GM12891 (cell line): ENCODE data around the gene FGFR2.

Source experiments
- DNase-seq: peaks from one replicate; pipeline ENCODE4 v3.0.0; 2011; ENCODE audit warnings: low spot score; ENCODE audit not compliant: insufficient read length
- FAIRE-seq: peaks from 2 replicates; lab custom pipeline; 2011; peaks lifted over from hg19 to GRCh38; lab: Jason Lieb, UNC
- PAX5 ChIP-seq: IDR thresholded peaks from 2 replicates; pipeline ENCODE4 v1.6.1; 2011; ENCODE audit warnings: low read length, moderate library complexity, mild to moderate bottlenecking; ENCODE audit not compliant: insufficient read depth, severe bottlenecking
- POLR2A ChIP-seq: IDR thresholded peaks from 2 replicates; pipeline ENCODE4 v1.6.1; 2011; ENCODE audit warnings: low read depth, low read length, control low read depth
- POLR2AphosphoS5 ChIP-seq: IDR thresholded peaks from 2 replicates; pipeline ENCODE4 v1.6.1; 2011; ENCODE audit warnings: low read depth, low read length, control low read depth
- POU2F2 ChIP-seq: IDR thresholded peaks from 2 replicates; pipeline ENCODE4 v1.6.1; 2011; ENCODE audit warnings: low read depth, mild to moderate bottlenecking, control low read depth, low read length, moderate library complexity
- SPI1 ChIP-seq: IDR thresholded peaks from 2 replicates; pipeline ENCODE4 v1.6.1; 2011; ENCODE audit warnings: low read depth, low read length, control low read depth
- TAF1 ChIP-seq: IDR thresholded peaks from 2 replicates; pipeline ENCODE4 v1.6.1; 2011; ENCODE audit warnings: low read depth, low read length, control low read depth

The FGFR2 gene

DNA sequence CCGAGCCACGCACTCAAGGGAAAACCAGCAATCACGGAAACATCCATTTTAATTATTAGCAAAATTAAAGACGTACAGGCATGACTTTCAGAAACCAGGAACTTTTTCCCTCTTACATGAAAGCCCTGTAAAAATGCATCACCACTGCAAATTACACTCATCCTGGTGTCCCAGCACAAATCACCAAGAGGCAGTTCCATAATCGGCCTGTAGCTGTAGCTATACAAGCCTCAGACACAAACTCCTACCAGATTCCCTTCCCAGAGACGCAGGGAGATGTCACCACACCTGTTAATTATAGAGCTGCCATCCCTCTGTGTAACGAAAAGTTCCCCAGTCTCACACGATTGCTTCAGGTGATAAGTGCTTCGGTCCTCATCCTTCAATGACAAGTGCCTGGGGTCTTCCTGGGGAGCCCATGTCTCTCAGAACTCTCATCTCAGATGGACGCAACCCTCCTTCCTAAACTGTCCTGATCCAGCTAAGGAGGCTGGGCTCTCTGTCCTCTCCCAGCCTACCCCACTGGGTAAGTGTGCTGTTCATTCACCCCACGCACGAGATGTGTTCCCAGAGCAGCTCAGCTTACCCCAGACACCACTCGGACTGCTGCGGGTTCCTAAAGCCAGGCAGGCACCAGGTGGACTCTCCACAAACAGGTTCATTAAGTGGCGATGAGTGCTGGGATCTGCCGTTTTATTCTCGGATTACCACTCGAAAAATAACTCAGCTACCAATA lies 5.9 kb downstream of the FGFR2 start:
- FAIRE-seq, result no peak
- DNase-seq, result no peak
- TF ChIP-seq POU2F2, result no peak
- TF ChIP-seq SPI1, result no peak
- no peak for TF ChIP-seq POLR2AphosphoS5

DNA sequence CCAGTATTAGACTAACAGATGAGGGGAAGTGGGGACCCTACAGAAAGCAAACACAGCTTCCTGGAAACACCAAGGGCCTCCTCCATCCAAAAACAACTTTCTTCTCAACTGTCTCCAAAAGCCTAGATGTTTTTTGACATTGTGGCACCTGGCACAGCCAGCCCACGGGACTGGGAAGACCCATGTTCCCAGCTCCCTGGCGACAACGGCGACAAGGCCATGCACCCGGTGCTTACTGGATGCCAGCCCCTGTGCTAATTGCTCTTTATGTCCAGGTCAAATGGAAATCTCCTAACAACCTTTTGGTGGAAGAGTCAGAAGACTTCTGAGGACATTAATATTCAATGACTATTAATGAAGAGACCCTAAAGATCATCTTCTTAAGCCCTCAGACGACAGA lies 7.1 kb downstream of the FGFR2 start:
- DNase-seq, result no peak
- TF ChIP-seq POLR2AphosphoS5 (no peak), SPI1 (no peak), POU2F2 (no peak), POLR2A (no peak), TAF1 (no peak), PAX5 (no peak)
- FAIRE-seq, result no peak

DNA sequence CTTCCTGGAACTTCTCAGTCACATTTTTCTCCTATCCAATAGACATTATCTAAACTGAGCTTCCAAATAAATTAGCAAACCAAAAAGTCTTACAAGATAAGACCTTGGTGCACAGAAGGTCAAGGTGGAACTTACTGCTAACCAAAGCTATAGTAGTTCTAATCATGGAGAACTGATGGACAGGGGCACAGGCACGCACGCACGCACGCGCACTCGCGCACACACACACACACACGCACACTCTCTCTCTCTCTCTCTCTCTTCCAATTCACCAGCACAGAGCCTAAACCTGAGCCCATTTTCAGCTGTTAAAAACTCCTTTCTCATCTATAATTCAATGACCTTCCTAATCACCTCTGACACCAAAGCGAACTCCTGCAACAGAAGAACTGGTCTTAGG lies 7.5 kb downstream of the FGFR2 start:
- DNase-seq, result no peak
- no peak for TF ChIP-seq POU2F2
- TF ChIP-seq POLR2AphosphoS5, result no peak
- TF ChIP-seq PAX5, result no peak
- TF ChIP-seq SPI1, result no peak
- TF ChIP-seq TAF1, result no peak
- TF ChIP-seq POLR2A, result no peak
- no peak for FAIRE-seq

DNA sequence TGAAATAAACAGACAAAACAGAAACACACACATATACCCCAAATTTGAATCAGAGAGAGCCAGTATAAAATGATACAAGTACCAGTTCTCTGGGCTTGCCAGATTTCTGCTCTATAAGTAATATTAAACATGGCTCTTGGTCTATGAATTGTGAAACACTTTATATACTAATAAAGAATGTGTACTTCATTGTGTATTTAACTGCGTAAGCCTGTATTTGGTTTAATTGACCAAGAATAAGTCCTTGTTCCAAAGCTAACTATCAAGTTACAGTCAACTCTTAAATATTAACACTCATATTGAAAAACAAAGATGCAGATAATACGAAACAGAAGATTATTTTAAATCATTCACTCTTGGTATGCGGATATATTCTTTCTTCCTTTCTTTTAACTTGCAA lies 8.7 kb downstream of the FGFR2 start:
- no peak for DNase-seq
- FAIRE-seq, result no peak
- TF ChIP-seq POLR2AphosphoS5 (no peak), POLR2A (no peak), SPI1 (no peak), POU2F2 (no peak), PAX5 (no peak), TAF1 (no peak)

DNA sequence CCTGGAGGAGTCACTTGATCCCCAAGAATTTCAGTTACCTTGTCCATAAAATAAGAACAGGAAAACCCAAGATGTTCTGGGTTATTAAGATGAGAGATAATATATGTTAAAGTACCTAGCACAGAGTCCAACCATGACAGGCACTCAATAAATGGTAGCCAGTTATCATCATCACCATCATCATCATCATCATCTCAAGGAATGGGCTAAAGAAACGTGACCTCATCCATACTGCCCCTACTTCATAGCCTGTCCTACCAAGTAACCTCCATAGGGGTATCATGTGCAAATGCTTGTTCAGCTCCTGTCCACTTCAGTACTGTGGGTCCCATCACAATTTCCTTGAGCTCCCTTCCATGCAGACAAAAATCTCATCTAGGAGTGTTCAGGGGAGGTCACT lies 14.4 kb downstream of the FGFR2 start:
- FAIRE-seq, result no peak
- TF ChIP-seq POU2F2 (no peak), SPI1 (no peak), POLR2AphosphoS5 (no peak), POLR2A (no peak), PAX5 (no peak), TAF1 (no peak)
- DNase-seq, result no peak

DNA sequence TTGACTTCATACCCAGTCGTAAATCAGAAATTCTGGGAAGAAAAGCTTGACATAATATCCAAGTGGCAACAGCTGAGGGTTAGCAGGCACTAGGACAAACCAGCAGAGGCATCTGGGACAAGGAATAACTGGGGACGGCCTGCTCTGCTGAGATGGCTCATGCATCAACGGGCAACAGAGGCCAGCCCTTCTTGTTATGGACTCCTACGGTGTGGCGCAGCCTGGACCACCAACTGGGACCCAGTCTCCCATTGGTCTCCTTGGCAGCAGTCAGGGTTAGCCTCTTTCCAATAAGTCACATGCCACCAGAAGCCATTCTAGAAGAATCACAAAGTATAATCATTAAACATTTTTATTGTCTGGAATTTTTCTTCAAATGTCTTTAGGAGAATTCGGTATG lies 15.0 kb downstream of the FGFR2 start:
- no peak for FAIRE-seq
- no peak for DNase-seq
- TF ChIP-seq TAF1 (no peak), POU2F2 (no peak), SPI1 (no peak), PAX5 (no peak), POLR2AphosphoS5 (no peak)

DNA sequence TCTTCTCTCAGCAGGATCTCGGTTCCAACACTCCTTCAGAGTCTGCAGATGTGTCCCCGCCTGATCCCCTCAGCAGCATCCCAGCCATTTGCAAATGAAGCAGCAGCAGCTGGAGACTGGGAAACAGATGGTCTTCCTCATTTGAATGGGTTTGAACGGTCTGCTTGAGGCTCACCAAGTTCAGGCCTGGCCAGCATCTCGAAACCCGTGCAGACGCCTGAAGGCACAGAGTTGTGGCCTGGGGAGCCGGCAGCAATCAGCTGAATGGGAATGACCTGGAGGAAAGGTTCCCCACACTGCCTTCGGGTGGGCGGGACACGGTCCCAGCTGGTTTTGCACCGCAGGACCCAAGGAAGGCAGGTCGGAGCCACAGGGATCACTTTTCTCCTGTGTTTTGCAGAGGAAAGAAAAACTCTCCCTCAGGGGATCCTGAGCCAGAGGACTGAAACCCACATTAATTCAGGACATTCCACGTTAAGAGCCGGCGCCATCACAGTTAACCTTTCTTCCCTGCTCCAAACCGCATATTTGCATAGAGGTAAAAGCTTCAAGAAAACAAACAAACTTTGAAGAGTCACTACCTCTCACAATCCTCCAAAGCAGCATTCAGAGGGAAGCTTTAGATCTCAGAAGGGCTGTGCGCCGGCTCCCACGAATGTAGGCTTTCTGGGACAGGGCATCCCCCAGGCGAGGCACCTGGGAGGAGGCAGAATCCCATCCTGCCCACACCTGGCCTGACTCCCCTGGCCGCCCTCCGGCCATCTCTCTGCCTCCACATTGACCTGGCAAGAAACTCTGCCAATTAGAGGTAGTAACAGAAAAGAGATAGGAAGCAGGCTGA lies 17.7 kb downstream of the FGFR2 start:
- TF ChIP-seq SPI1 (no peak), TAF1 (no peak), PAX5 (no peak), POLR2A (no peak), POU2F2 (no peak), POLR2AphosphoS5 (no peak)
- FAIRE-seq (no peak), DNase-seq (no peak)

DNA sequence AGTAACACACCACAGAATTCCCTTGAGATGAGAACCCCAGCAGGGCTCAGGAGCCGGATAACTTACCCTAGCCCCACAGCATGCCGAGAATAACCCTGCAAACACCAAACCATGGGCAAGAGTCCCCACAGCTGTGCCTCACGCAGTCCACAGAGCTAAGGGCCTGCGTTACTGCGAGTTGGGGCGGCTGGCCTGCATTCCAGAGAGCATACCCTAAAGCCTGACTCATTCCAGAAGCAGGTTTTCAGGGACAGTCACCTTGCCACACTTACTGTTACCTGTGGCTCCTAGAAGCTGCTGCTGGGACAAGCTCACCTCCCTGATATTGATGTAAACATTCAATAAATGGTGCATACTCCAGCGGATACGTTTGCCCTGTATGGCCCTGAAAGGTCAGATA lies 18.6 kb downstream of the FGFR2 start:
- FAIRE-seq (no peak), DNase-seq (no peak)
- TF ChIP-seq POLR2AphosphoS5 (no peak), SPI1 (no peak), TAF1 (no peak)

DNA sequence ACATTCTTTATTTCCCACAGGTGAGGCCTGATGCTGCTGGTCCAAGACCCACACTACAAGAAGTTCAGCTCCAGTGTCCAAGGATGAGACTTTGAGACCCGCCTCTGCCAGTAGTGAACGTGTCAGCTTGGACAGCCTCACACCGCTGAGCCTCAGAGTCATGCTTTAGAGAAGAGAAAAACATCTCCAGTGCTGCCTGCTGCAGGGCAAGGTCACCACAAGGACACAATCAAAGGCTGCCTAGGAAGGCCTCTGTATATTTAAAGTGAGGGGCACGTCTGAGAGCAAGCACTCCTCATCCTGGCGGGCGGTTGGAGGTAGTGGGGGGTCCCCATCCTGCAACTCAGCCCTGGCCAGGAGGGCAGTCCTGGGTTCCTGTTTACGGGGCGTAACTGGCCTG lies 19.3 kb downstream of the FGFR2 start:
- FAIRE-seq (no peak), DNase-seq (no peak)
- TF ChIP-seq PAX5, result no peak
- TF ChIP-seq POU2F2, result no peak
- TF ChIP-seq POLR2A, result no peak
- no peak for TF ChIP-seq SPI1
- no peak for TF ChIP-seq POLR2AphosphoS5
- no peak for TF ChIP-seq TAF1

DNA sequence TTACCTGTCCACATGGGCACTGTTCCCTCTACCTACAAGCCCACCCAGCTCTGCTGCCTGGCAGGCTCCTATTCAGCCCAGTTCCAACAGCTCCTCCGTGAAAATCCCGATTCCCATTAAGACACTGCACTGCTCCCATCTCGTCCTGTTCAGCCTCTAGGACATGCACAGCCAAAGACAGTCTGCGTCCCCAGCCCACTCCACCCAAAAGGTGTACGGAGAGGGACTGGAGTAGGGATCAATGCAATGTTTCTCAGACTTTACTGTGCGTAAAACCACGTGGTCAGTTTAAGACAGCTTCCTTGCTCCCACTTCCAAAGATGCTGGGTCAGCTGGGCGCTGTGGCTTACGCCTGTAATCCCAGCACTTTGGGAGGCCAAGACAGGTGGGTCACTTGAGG lies 19.9 kb downstream of the FGFR2 start:
- DNase-seq, result no peak
- TF ChIP-seq TAF1, result no peak
- no peak for TF ChIP-seq POLR2AphosphoS5
- no peak for TF ChIP-seq SPI1
- TF ChIP-seq POU2F2, result no peak
- TF ChIP-seq POLR2A, result no peak
- TF ChIP-seq PAX5, result no peak

More for the DNA sequence above, 19.9 kb downstream of the FGFR2 start:
- no peak for FAIRE-seq
